Stimulated activated naive CD8-positive, alpha-beta T cell treated with anti-CD3 and anti-CD28 coated beads, Interleukin-15, amount 100 ng/mL, for 72 hours (primary cell): ENCODE results near the gene TP53TG3C.
"Not testable (repeated sequence)": the region's sequence is repeated elsewhere in the genome, so short reads cannot be mapped to it uniquely, and the experiment has no call there.

Experiments used
- ATAC-seq: fragments of 150-1000 bp; cut with Tn5 transposase; 2 replicates; pipeline ENCODE4 v1.10.0; 2021; ENCODE audit warnings: mild to moderate bottlenecking, moderate library complexity
- DNase-seq, 2 donors: peaks; one replicate each; pipeline ENCODE4 v3.0.0; 2021 to 2022
- H3K27ac Mint-ChIP-seq, 2 donors: one replicate each; pipeline ENCODE4 v1.8.0; 2022; ENCODE audit warnings: mild to moderate bottlenecking in 2 of 2, mixed read lengths in 2 of 2, moderate library complexity in 2 of 2
- H3K27me3 Mint-ChIP-seq: one replicate; pipeline ENCODE4 v1.8.0; 2022; ENCODE audit warnings: mixed read lengths
- H3K4me1 Mint-ChIP-seq: one replicate; pipeline ENCODE4 v1.8.0; 2022; ENCODE audit warnings: mild to moderate bottlenecking, mixed read lengths
- H3K4me3 Mint-ChIP-seq, 2 donors: one replicate each; pipeline ENCODE4 v1.8.0; 2022; ENCODE audit warnings: mild to moderate bottlenecking in 2 of 2, mixed read lengths in 2 of 2, moderate library complexity in 1 of 2
- H3K9me3 Mint-ChIP-seq, 2 donors: one replicate each; pipeline ENCODE4 v1.8.0; 2022; ENCODE audit warnings: mixed read lengths in 2 of 2

The TP53TG3C gene, protein sequence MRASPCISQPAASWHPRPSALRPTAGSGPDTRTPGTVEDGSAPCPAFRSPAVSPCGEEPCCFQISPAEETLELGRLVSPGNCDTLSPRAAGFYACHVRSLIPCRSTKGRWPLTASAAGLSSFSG

DNA sequence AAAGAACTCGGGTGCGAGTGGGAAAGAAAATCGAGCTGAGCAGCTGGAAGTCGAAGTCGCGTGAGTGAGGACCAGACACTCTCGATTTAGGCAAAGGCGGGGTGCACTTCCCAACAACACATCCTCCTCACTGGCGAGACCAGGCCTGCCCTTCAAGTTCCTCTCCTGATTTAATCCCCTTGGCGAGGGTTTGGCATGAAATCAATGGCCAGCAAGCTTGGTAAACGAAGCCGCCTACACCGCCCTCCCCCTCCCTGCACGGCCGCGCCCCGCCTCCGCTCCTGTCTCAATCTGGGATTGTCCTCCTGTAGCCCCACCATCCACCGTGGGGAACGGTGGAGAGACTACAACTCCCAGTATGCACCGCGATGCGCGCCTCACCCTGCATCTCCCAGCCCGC lies at the start of gene TP53TG3C:
TSS of gene TP53TG3C (plus strand) at position 301 of the 400 bp plus-strand sequence. CDS start at position 369, 68 bp downstream.
- H3K9me3 Mint-ChIP-seq, DNase-seq, H3K27me3 Mint-ChIP-seq, H3K4me1 Mint-ChIP-seq, ATAC-seq, H3K27ac Mint-ChIP-seq, H3K4me3 Mint-ChIP-seq: not testable (repeated sequence)
